Stimulated activated CD4-positive, alpha-beta T cell treated with anti-CD3 and anti-CD28 coated beads, Interleukin-12 subunit alpha, Interleukin-12 subunit beta, amount 100 ng/mL, for 48 hours (primary cell): ENCODE measurements around the gene CCDC93.
"Not testable (repeated sequence)": the region's sequence is repeated elsewhere in the genome, so short reads cannot be mapped to it uniquely, and the experiment has no call there.

Source experiments
- DNase-seq, 3 donors: peaks; one replicate each; pipeline ENCODE4 v3.0.0-alpha.2; 2020; ENCODE audit warnings: low read depth in 2 of 3, low spot score in 1 of 3

CCDC93 gene

GRCh38 chr2:117956036-117956796 is 57.7 kb downstream of the CCDC93 start:
- DNase-seq: no peak

GRCh38 chr2:117953231-117953630 is 60.6 kb downstream of the CCDC93 start:
- DNase-seq: no peak

GRCh38 chr2:117952701-117953100 is 61.2 kb downstream of the CCDC93 start:
- DNase-seq: no peak

GRCh38 chr2:117952228-117952627 is 61.6 kb downstream of the CCDC93 start:
- no peak for DNase-seq

- DNase-seq: no peak
These were observed 64.1 kb downstream of the CCDC93 start for GRCh38 chr2:117949806-117950205.

- DNase-seq: no peak
These were observed 65.3 kb downstream of the CCDC93 start for GRCh38 chr2:117948615-117949014.

GRCh38 chr2:117945296-117945695 is 68.6 kb downstream of the CCDC93 start:
- no peak for DNase-seq

GRCh38 chr2:117944816-117945215 is 69.1 kb downstream of the CCDC93 start:
- DNase-seq: no peak

GRCh38 chr2:117943013-117943672 is 70.7 kb downstream of the CCDC93 start:
- no peak for DNase-seq

- no peak for DNase-seq
These were observed 71.3 kb downstream of the CCDC93 start for GRCh38 chr2:117942551-117942950.

GRCh38 chr2:117941693-117942092 is 72.2 kb downstream of the CCDC93 start:
- DNase-seq: no peak

GRCh38 chr2:117940436-117940835 is 73.4 kb downstream of the CCDC93 start:
- no peak for DNase-seq

- no peak for DNase-seq
These were observed 75.3 kb downstream of the CCDC93 start for GRCh38 chr2:117938611-117939010.

- no peak for DNase-seq
These were observed 76.9 kb downstream of the CCDC93 start for GRCh38 chr2:117936871-117937428.

- DNase-seq: no peak
These were observed 77.9 kb downstream of the CCDC93 start for GRCh38 chr2:117935954-117936353.

GRCh38 chr2:117935456-117935855 is 78.4 kb downstream of the CCDC93 start:
- DNase-seq: no peak

GRCh38 chr2:117933884-117934354 is 80.0 kb downstream of the CCDC93 start:
- no peak for DNase-seq

GRCh38 chr2:117931978-117932377 is 81.9 kb downstream of the CCDC93 start:
- no peak for DNase-seq

GRCh38 chr2:117931266-117931665 is 82.6 kb downstream of the CCDC93 start:
- no peak for DNase-seq

GRCh38 chr2:117930775-117931174 is 83.1 kb downstream of the CCDC93 start:
- no peak for DNase-seq

- DNase-seq: not testable (repeated sequence)
These were observed 90.4 kb downstream of the CCDC93 start for GRCh38 chr2:117923471-117923870.

GRCh38 chr2:117921520-117921919 is 92.3 kb downstream of the CCDC93 start:
- DNase-seq: no peak
